GM19397 (cell line): ENCODE measurements around the gene PLCE1.

Source experiments
- ATAC-seq: cut with Tn5 transposase; IDR thresholded peaks from one replicate; pipeline ENCODE4 v1.9.1; 2021; ENCODE audit warnings: mild to moderate bottlenecking, moderate library complexity; ENCODE audit not compliant: unreplicated experiment

PLCE1 gene

DNA sequence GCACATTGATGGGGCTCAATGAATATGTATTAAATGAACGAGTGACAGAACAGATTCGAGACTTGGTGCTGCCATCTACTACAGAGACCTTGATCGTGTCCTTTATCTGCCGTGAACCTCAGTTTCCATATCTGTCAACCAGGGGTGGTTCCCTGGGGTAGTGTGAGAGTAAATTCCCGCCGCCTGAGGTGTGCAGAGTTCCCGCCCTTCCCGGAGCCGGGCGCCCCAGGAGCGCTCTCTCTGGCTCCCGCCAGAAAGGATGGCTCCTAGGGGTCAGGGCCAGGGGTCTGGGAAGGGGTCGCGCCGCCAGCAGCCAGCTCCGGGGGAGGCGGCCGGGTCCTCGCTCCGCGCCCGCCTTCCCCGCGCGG, 333 bp upstream of the PLCE1 start:
- peak; percentile 9 for ATAC-seq

DNA sequence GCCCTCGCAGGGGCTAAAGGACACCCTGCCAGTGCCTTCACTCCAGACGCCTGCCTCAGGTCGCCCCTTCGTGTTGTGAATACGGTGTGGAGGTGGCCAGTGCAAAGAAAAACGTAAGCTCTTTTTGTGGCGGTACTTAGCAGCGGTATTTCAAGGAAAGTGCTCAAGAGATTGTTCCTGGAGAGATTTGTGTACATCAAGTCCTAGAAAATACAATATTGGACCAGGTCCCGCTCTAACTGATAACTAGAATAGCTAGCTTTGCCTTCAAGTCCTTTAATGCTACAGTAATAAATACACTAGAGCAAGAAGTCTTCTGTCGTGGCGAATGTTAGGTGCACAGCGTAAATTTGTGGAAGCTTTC, 689 bp downstream of the PLCE1 start:
- no peak for ATAC-seq

DNA sequence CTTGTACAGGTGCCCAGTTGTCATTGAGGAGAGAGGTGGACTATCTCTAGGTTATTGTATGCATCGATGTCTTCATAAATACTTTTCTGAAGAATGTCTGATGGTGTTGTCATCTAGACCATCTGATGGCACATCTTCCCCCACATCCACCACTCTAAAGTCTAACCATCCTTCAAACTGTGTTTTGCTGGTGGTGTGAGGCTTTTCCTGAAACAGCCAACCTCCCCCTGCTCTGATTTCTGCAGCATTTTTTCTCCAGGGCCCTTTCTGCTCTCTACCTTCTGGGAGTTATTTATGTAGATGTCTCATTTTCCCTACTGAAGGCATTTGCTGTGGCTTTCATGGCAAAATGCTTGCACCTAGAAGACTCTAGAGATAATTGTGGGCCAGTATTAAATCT, 1.5 kb downstream of the PLCE1 start:
- ATAC-seq: no peak

DNA sequence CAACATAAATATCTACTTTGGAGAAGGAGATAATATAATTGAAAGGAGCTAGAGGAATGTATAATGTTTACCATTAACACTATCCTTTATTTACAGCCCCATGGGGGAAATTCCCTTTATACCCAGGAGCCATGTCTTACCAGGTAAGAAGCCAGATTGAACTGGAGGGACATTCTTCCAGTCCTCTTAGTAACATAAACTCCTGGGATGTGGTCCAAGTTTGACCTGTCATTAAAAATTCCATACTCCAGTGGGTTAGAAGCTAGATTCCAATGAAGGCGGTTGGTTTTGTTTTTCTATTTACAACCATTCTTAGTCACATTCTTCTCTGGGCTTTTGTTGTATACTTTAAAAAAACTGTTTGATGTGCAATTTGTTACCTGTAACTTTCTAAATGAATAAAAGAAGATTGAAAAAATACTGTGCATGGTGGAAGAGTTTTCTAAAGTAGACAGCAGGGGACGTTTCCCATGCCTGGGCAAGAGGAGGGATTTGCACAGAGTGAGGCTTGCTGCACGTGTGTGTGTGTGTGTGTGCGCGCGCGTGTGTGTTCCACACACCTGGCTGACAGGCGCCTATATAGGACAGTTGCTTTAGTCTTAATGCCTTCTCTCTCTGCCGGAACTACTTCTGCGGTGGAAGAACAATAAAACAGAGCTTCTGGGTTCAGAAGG, 2.0 kb downstream of the PLCE1 start:
- no peak for ATAC-seq

DNA sequence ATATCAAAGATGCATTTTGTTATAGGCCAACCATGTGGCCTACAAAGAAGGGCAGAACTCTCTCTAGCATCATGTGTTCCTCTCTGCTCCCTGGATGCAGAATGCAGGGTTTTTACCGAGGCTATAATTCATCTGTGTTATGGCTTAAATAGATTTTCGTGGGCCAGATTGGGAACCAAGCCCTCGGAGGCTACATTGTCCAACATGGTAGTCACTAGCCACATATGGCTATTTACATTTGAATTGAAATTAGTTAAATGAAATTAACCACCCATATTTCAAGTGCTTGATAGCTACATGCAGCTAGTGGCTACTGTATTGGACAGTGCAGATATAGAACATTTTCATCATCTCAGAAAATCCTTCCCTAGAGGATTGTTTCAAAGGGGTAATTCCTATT, 2.8 kb downstream of the PLCE1 start:
- ATAC-seq: no peak

DNA sequence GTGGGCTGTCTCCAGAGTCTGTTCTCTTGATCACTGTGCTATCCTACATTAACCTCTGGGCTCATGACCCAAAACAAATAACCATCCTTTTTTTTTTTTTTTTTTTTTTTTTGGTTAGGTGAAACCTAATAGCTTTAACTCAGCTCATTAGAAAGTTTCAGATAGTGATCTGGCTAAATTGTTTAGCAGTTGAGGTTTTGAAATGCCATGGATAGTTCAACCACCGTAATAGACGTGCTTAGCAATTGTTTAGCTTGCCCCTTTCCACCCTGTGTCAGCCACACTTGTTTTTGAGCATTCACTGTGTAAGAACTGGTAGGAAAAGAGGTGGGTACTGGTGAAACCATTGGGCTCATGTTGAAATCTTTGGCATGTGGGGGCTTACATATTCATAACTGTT, 3.8 kb downstream of the PLCE1 start:
- ATAC-seq: no peak

DNA sequence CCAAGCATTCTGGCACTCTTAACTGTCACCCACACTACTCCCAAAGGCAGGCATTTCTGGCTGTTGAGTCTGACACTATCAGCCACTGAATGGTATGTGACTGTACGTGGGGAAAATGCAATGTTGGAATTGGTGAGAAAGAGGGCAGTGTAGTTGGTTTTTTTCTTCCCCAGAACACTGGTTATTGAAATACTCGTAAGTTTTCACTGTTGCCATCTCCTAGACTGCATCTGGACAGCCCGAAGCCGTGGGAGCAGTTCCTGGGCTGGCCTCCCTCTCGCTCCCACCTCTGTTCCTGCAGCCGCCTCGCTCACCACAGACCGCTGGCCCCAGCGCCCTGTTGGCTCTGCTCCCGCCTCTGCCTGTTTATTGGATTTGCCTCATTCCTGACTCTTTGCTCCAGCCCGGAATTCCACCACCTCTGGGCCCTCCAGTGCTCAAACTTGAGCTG, 5.7 kb downstream of the PLCE1 start:
- ATAC-seq: no peak

DNA sequence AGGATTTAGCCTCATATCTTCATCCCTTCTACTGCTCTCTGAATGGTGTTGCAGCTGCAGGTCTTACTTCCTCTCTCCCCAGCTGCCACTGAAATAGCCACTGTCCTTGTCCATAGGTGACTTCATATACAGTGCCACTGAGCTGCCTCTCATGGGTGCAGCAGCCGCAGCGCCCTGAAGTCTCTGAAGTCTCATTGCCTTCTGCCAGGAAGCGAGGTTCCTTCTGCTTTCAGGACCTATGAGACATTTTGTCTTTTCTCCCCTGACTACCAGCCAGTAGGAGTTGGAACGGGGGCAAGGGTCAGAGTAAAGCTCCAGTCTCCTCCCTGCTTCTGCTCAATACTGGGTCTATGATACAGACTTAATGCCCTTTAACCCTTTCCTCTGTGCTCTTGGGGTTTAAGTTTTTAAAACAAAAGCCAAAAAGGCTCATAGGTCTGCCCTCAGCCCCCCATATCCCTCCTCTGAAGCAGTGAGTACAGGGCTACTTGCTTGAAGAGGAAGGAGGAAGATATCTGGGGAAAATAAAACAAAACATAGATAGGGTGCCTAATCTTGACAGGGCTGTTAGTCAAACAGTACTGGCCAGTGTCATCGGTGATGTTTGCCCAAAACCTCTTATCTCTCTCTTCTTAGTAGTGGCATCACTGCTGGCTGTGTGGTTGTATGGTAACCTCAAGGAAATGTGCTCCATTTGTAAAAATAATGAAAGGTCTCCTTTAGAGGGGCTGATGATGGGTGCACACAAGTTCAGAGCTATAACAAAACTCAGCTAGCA, 7.1 kb downstream of the PLCE1 start:
- no peak for ATAC-seq

DNA sequence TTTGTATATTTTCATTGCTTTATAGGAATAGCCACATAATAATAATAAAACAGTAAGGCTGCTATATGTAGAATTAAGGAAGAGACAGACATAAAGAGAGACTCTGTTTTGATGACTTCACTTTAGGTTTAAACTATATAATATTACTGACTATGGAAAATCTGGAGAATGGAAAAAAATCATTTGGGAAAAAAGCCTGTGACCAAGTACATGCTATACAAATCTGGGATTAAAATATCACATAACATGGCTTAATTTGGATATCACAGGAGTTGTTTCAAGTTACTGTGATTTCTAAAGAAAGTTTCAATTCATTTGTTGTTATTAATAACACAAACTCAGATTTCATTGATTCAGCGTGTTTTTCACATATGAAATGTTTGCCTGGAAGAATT, 7.7 kb downstream of the PLCE1 start:
- no peak for ATAC-seq

DNA sequence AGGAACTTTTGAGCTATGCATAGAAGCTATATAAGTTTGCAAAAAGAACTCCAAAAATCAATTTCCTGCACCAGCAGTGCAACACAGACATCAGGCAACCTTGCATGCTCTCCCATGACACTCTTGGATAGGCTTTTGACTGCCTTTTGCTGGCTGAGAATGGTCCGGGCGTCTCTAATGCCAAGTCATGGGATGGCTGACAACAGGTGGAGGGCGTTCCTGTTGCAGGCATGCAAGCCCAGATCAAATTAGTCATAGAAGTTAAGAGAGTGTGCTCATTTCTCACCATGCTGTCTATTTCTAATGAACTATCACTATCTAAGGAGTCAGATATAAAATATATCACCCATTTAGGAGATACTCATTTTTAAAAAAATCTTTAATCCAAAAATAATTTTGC, 8.4 kb downstream of the PLCE1 start:
- no peak for ATAC-seq

DNA sequence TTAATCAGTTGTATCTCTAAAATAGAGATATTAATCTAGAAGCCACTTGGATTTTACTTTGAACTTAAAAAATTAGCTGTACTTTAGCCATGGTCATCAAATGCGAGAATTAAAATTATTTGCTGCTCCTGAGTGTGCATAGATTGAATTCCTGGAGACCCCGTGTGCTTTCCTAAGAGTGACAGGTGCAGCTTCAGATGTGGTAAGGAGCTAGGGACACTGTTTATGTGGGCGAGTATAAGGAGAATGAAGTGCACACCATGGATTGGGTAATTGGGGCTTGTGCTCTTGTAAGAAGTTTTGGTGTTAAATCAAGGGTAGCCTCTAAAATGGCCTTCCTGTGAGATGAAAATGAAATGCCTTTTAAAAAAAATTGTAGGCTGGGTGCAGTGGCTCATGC, 9.8 kb downstream of the PLCE1 start:
- ATAC-seq: no peak

DNA sequence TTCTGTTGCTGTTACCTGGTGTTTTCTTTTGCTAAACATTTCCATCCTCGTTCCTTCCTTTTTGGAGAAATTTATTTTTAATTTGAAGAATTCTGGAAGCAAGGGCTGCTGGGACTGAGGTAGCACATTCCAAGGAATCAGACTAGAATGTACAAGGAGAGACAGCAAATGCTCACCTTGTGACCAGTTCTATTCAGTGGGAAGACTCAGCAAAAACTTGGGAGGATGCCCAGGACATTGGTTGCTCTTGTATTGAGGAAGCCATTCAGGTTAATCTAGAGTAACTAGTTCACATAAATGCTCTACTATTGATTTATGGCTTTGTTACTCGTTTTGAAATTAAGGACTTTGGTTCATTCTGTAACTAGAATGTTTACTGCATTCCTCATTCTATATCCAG, 11.3 kb downstream of the PLCE1 start:
- no peak for ATAC-seq

DNA sequence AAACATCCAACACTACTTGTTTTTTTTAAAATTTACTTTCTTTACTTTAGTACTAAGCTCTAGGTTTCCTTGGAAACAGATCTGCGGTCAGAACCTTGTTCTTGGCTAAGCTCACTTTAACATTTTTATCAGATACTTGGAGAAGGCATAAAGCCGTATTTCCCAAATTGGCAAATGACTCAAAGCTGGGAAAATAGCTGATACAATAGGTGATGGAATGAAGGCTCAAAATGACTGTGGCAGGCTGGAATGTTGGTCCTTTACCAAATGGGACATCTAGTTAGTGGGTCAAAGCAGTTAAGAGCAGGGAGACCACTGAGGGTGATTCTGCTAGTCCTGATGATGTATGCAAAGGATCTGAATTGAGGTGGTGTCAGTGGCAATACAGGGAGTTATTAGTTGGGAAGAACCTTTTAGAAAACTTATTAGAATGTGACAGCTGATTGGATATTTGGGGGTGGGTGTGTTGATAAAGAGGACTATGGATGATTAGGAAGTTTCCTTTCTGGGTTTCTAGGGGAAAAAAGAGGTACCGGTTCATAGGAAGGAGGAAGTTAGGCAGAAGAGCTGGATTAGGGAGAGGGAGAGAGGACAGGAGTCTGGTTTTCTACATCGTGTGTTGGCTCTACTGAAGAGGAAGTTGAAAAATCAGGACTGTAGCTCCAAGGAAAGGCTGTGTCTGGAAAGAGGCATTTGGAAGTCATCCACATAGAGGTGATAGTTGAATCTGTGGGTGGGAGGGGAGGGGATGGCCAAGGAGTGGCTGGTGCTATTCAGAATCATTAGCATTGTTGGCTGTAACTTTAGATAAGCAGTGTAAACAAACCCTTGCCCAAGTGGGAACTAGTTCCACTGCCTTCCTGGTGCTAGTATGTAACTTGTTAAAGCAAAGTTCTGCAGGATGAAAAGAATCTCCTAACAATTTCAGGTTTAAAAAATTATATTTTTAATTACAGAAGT, 13.1 kb downstream of the PLCE1 start:
- no peak for ATAC-seq

DNA sequence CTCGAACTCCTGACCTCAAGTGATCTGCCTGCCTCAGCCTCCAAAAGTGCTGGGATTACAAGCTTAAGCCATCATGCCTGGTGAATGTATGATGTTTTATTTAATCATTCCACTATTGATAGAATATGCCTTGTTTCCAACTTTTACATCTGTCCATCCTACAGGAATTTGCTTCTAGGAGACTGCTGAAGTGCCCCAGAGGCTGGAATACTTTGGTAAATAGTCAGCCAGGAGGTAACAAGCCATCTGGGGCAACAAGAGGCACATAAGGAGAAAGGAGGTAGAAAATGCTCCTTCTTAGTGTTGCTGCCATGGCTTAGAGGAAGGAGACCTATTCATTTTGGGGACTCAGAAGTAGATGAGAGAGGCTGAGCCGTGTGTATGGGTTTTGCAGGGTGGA, 14.8 kb downstream of the PLCE1 start:
- no peak for ATAC-seq

DNA sequence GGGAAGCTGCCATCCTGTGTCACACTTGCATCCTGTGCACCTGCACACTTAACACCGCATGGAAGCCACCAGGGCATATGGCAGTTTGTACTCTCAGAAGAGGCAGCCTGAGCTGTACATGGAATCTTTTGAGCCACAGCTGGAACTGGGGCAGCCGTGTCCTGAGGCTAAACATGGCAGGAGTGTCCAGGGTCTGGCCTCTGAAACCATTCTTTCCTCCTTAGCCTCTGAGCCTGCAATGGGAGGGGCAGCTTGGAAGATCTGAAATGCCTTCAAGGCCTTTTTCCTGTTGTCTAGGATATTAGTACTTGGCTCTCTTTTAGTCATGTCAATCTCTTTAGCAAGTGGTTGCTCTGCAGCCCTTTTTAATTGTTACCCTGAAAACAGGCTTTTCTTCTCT, 16.4 kb downstream of the PLCE1 start:
- no peak for ATAC-seq

DNA sequence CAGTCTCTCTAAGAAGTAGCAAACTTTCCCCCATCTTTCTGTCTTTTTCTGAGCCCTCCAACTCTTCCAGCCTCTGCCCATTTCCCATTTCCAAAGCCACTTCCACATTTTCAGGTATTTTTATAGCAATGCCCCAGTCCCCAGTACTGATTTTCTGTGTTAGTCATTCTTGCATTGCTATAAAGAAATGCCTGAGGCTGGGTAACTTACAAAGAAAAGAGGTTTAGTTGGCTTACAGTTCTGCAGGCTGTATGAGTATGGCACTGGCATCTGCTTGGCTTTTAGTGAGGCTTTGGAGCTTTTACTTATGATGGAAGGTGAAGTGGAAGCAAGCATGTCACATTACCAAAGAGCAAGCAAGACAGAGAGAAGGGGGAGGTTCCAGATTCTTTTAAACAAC, 17.2 kb downstream of the PLCE1 start:
- ATAC-seq: no peak

DNA sequence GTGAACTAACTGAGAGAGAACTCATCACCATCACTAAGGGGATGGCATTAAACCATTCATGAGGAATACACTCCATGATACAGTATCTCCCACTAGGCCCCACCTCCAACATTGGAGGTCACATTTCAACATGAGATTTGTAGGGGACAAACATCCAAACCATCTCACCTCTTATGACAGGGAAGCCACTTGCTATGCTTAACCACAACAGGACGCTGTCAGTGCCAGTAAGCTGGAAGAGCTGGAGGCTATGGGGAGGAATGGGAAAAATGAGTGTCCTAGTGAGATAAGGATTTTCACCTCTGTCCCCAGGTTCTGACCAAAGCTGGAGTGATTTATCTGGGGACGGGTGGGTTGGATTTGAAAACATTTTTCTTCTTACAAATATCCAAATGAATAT, 17.6 kb downstream of the PLCE1 start:
- ATAC-seq: no peak

DNA sequence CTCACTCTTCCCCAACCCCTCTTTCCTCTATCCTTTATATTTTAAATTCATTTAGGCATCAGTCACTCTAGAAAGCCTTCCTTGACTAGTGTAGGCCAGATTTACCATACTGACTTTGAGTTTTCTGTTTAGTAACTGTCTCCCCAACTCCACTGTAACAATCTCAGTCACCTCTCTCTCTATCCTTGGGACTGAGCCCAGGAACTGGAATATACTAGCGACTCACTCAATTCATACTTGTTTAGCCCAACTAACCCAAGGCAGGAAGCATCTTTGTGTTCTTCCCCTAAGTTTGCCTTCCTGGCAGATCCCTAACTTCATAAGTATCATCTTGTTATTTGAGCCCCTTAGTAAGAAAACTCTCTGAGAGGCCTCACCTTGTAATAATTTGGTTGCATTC, 19.1 kb downstream of the PLCE1 start:
- ATAC-seq: no peak

DNA sequence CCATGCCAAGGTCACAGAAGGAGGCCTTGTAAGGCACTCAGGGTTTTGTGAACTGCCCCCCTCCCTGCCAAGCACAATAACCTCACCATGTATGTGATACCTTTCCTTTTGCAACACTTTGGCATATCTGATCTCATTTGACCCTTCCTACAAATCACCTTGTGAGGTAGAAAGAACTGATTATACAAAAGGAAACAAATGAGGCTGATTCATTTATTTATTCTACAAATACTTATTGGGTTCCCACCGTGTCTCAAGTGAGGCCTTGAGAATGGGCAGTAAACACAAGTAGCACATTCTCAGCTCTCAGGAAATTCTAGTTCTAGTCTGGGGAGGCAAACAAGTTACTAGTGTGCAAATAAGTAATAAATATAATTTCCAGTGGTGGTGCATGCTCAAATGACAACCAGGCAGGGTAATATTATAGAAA, 19.6 kb downstream of the PLCE1 start:
- ATAC-seq: no peak

DNA sequence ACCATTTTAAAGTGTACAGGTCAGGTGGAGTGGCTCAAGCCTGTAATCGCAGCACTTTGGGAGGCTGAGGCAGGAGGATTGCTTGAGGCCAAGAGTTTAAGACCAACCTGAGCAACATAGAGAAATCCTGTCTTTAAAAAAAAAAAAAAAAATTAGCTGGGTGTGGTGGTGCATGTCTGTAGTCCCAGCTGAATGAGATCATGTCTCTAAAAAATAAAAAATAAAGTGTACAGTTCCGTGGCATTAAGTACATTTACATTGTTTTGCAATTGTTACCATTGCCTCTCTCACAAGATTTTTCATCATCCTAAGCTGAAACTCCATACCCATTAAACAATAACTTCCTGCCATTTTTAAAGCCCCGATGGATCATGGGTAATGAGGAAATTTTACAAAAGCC, 20.6 kb downstream of the PLCE1 start:
- ATAC-seq: no peak
